Measurements from ENCODE around the gene CCL20. TPM values are rescaled to one million over a fixed set of nuclear protein-coding genes. Genes with fewer than 3 reads are reported as not detected.

The CCL20 gene
- total and polyA plus RNA-seq, 10 donors: 0.28 to 0.74 (median 0.46) TPM; not detected in 7

- Histone ChIP-seq H3K9me3 (no peaks in the 10 kb centered on the region), H3K4me3 (no peak overlapping the region), H3K4me1 (peaks cover 0 to 7% (median 3%) of the 10 kb centered on the region in 6 donors), H3K27me3 (replicated peaks in 1 of 7) (no peaks in the 10 kb centered on the region), H3K27ac (no peak overlapping the region), H3K36me3 (no peaks in the 10 kb centered on the region)
- intact Hi-C loops (cut with DNase I; ENCODE audit: low total_unique reads): no loop called here
- TF ChIP-seq CTCF (IDR thresholded peaks at IDR 0.05 in 8 of 11, conservative IDR thresholded peaks at IDR 0.05 in 3 of 11): no peak
- no peak for TF ChIP-seq POLR2AphosphoS5 (IDR thresholded peaks at IDR 0.05)
- TF ChIP-seq POLR2A (IDR thresholded peaks at IDR 0.05): no peak
- 81 to 91% (median 83%) methylated on average over 4 of the region's 4 CpGs for WGBS, 5 donors
- no peak for DNase-seq
Measured at GRCh38 chr2:227804975-227805374, 8.7 kb upstream of the CCL20 start.

- Histone ChIP-seq H3K9me3 (no peaks in the 10 kb centered on the region), H3K4me1 (peaks cover 0 to 7% (median 3%) of the 10 kb centered on the region in 6 donors), H3K4me3 (peak overlapping the region in 1 of 8 donors; percentile 10), H3K27me3 (replicated peaks in 1 of 7) (no peaks in the 10 kb centered on the region), H3K36me3 (no peaks in the 10 kb centered on the region), H3K27ac (peak overlapping the region in 2 of 8 donors; percentile 32 to 41)
- TF ChIP-seq POLR2AphosphoS5 (IDR thresholded peaks at IDR 0.05) (no peak), POLR2A (IDR thresholded peaks at IDR 0.05) (no peak), CTCF (IDR thresholded peaks at IDR 0.05 in 8 of 11, conservative IDR thresholded peaks at IDR 0.05 in 3 of 11) (no peak)
- DNase-seq: no peak
- 23 to 64% (median 47%) methylated on average over 15 of the region's 15 CpGs for WGBS, 5 donors
- intact Hi-C loops (cut with DNase I; ENCODE audit: low total_unique reads): no loop called here
Measured at GRCh38 chr2:227805578-227805977, 8.1 kb upstream of the CCL20 start.

- no peak for DNase-seq
- WGBS, 5 donors: 87 to 96% (median 94%) methylated on average over 1 of the region's 1 CpG
Measured at GRCh38 chr2:227808936-227809335, 4.7 kb upstream of the CCL20 start.

GRCh38 chr2:227812001-227812400, 1.6 kb upstream of the CCL20 start:
- no peak for DNase-seq
- no peak overlapping the region for H3K4me3 ChIP-seq
- peaks cover 0 to 11% (median 0%) of the 10 kb centered on the region in 6 donors for H3K4me1 ChIP-seq
- TF ChIP-seq CTCF (IDR thresholded peaks at IDR 0.05 in 8 of 11, conservative IDR thresholded peaks at IDR 0.05 in 3 of 11): no peak
- no peak for TF ChIP-seq POLR2A (IDR thresholded peaks at IDR 0.05)
- intact Hi-C loops (cut with DNase I; ENCODE audit: low total_unique reads): no loop called here
- H3K36me3 ChIP-seq: no peaks in the 10 kb centered on the region
- peaks cover 0 to 29% (median 0%) of the 10 kb centered on the region in 7 donors for H3K27me3 ChIP-seq (replicated peaks in 1 of 7)
- no peaks in the 10 kb centered on the region for H3K9me3 ChIP-seq
- no peak overlapping the region for H3K27ac ChIP-seq
- 73 to 92% (median 85%) methylated on average over 4 of the region's 4 CpGs for WGBS, 5 donors

More at GRCh38 chr2:227808936-227809335, 4.7 kb upstream of the CCL20 start:
- Histone ChIP-seq H3K4me1 (peaks cover 0 to 7% (median 3%) of the 10 kb centered on the region in 6 donors), H3K4me3 (no peak overlapping the region), H3K27ac (no peak overlapping the region), H3K36me3 (no peaks in the 10 kb centered on the region), H3K27me3 (replicated peaks in 1 of 7) (peaks cover 0 to 14% (median 0%) of the 10 kb centered on the region in 7 donors), H3K9me3 (no peaks in the 10 kb centered on the region)
- TF ChIP-seq POLR2AphosphoS5 (IDR thresholded peaks at IDR 0.05) (no peak), POLR2A (IDR thresholded peaks at IDR 0.05) (no peak), CTCF (IDR thresholded peaks at IDR 0.05 in 8 of 11, conservative IDR thresholded peaks at IDR 0.05 in 3 of 11) (no peak)
- intact Hi-C loops (cut with DNase I; ENCODE audit: low total_unique reads): no loop called here
